ENCODE measurements around the gene ADAM22.

The ADAM22 gene

DNA sequence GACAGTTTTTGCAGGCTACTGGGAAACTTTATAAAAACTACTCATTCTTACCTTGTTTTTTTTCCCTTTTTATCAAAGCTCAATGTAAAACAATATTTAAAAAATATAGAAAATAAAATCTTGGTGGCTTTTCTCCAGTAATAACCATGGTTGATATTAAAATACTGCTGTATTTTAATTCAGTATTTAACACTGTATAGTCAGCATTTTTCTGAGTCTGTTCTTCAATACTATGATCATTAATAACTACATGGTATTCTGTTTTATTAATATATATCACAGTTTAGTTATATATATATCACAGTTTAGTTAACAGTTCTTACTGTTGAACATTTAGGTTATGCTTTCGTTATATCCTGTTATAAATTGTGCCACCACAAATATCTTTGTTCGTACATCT lies 207.4 kb downstream of the ADAM22 start:
- Histone ChIP-seq H3K27me3 (no peaks in the 10 kb centered on the region), H3K9me3 (no peaks in the 10 kb centered on the region), H3K36me3 (no peaks in the 10 kb centered on the region), H3K27ac (no peak overlapping the region), H3K4me1 (ENCODE audit: control insufficient read depth in 1 of 2, insufficient read depth in 1 of 2, low read depth in 1 of 2, low read length in 1 of 2) (no peaks in the 10 kb centered on the region), H3K4me3 (ENCODE audit: low read depth in 1 of 2, low read length in 1 of 2) (no peak overlapping the region)
- TF ChIP-seq, protein P1, sequence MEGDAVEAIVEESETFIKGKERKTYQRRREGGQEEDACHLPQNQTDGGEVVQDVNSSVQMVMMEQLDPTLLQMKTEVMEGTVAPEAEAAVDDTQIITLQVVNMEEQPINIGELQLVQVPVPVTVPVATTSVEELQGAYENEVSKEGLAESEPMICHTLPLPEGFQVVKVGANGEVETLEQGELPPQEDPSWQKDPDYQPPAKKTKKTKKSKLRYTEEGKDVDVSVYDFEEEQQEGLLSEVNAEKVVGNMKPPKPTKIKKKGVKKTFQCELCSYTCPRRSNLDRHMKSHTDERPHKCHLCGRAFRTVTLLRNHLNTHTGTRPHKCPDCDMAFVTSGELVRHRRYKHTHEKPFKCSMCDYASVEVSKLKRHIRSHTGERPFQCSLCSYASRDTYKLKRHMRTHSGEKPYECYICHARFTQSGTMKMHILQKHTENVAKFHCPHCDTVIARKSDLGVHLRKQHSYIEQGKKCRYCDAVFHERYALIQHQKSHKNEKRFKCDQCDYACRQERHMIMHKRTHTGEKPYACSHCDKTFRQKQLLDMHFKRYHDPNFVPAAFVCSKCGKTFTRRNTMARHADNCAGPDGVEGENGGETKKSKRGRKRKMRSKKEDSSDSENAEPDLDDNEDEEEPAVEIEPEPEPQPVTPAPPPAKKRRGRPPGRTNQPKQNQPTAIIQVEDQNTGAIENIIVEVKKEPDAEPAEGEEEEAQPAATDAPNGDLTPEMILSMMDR (IDR thresholded peaks at IDR 0.05), result no peak

DNA sequence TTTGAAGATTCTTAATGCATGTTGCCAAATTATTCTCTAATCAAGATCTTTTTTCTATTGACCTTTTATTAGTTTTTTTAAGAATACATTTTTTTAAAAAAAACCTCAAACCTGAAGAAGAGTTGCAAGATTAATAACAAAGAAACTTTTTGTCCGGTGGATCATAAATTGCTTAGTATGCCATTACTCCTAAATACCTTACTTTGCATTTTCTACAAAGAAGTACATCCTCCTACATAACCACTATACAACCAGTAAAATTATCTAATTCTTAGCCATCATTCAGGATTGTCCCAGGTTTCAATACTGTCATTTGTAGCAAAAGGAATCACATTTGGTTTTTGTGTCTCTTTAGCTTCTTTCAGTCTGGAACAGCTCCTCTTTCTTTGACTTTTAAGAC lies 207.9 kb downstream of the ADAM22 start:
- Histone ChIP-seq H3K9me3 (no peaks in the 10 kb centered on the region), H3K36me3 (no peaks in the 10 kb centered on the region), H3K27ac (no peak overlapping the region), H3K27me3 (no peaks in the 10 kb centered on the region), H3K4me1 (ENCODE audit: control insufficient read depth in 1 of 2, insufficient read depth in 1 of 2, low read depth in 1 of 2, low read length in 1 of 2) (no peaks in the 10 kb centered on the region), H3K4me3 (ENCODE audit: low read depth in 1 of 2, low read length in 1 of 2) (no peak overlapping the region)
- TF ChIP-seq, protein P1 (IDR thresholded peaks at IDR 0.05), result no peak

DNA sequence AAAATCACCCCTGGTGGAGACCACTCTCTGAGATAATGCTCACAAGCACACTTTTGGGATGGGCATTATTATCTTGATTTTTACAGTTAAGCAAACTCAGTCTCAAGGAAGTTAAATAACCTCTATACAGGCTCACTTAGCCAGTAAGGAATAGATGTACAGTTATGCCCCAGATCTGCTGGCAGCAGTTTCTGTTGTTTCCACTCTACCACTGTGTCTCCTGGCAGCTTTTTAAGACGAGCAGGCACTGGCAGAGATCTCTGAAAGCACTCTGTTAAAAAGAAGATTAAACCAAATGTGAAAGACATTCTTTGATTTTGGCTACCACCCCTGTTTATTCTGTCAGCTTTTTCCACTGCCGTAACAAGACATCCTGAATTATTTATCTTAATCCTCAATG lies 212.6 kb downstream of the ADAM22 start:
- TF ChIP-seq, protein P1 (IDR thresholded peaks at IDR 0.05), result no peak
- no peak overlapping the region for H3K27ac ChIP-seq
- H3K36me3 ChIP-seq, result no peaks in the 10 kb centered on the region
- H3K27me3 ChIP-seq, result no peaks in the 10 kb centered on the region
- no peaks in the 10 kb centered on the region for H3K4me1 ChIP-seq (ENCODE audit: control insufficient read depth in 1 of 2, insufficient read depth in 1 of 2, low read depth in 1 of 2, low read length in 1 of 2)
- no peaks in the 10 kb centered on the region for H3K9me3 ChIP-seq
- H3K4me3 ChIP-seq (ENCODE audit: low read depth in 1 of 2, low read length in 1 of 2), result no peak overlapping the region

DNA sequence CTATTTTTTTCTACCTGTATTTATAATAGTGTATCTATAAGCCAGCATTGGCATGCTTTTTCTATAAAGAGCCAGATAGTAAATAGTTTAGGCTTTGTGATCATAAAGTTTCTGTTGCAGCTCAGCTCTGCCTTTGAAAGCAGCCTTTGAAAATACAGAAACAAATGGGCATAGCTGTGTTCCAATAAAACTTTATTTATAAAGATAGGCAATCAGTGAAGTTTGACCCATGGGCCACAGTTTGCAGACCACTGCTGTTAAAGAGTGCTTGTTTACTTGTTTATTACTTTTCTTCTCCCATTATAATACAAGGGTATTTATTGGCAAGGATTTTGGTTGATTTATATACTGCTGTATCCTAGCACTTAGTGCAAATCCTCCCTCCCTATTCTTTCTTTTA lies 213.3 kb downstream of the ADAM22 start:
- Histone ChIP-seq H3K4me3 (ENCODE audit: low read depth in 1 of 2, low read length in 1 of 2) (no peak overlapping the region), H3K27ac (no peak overlapping the region), H3K4me1 (ENCODE audit: control insufficient read depth in 1 of 2, insufficient read depth in 1 of 2, low read depth in 1 of 2, low read length in 1 of 2) (no peaks in the 10 kb centered on the region), H3K9me3 (no peaks in the 10 kb centered on the region), H3K27me3 (no peaks in the 10 kb centered on the region), H3K36me3 (no peaks in the 10 kb centered on the region)
- TF ChIP-seq, protein P1 (IDR thresholded peaks at IDR 0.05), result no peak

DNA sequence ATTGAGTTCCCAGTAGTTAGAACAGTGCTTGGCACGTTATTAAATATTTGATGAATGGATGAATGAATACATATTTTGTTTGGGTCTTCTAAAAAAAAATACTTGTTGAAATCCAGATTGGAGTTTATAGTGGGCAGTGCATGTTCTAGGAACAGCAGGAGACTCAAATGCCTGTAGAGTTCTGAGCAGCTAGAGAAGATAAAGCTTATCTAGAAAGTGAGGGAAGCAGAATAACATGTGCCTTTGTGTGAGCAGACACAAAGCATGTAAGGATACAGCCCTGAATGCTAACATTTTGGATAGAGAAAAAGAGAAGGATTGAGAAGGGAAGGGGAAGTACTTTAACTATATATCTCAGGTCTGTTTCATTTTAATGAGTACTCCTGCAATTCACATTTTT lies 213.9 kb downstream of the ADAM22 start:
- no peak overlapping the region for H3K27ac ChIP-seq
- H3K9me3 ChIP-seq, result no peaks in the 10 kb centered on the region
- no peaks in the 10 kb centered on the region for H3K36me3 ChIP-seq
- no peak overlapping the region for H3K4me3 ChIP-seq (ENCODE audit: low read depth in 1 of 2, low read length in 1 of 2)
- no peaks in the 10 kb centered on the region for H3K27me3 ChIP-seq
- TF ChIP-seq, protein P1 (IDR thresholded peaks at IDR 0.05), result no peak
- no peaks in the 10 kb centered on the region for H3K4me1 ChIP-seq (ENCODE audit: control insufficient read depth in 1 of 2, insufficient read depth in 1 of 2, low read depth in 1 of 2, low read length in 1 of 2)

DNA sequence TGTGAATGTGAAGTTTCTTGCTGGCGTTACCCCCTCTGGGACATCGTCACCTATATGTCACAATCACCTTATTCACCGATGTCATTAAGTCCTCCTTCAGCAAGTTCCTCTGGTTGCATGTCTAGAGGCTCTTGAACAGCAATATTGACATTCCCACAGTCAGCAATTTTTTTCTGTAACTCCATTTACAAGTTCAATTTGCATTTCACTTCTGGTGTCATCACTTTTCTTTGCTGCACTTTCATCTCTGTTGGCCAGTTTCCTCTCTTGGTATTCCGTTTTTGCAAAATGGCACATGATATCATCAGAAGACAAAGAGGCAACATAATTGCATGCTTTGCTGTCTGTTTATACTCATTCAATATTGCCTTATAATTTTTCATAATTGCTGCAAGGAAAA lies 216.0 kb downstream of the ADAM22 start:
- H3K36me3 ChIP-seq, result no peaks in the 10 kb centered on the region
- H3K4me3 ChIP-seq (ENCODE audit: low read depth in 1 of 2, low read length in 1 of 2), result no peak overlapping the region
- no peaks in the 10 kb centered on the region for H3K27me3 ChIP-seq
- TF ChIP-seq, protein P1 (IDR thresholded peaks at IDR 0.05), result no peak
- no peaks in the 10 kb centered on the region for H3K9me3 ChIP-seq
- no peak overlapping the region for H3K27ac ChIP-seq
- H3K4me1 ChIP-seq (ENCODE audit: control insufficient read depth in 1 of 2, insufficient read depth in 1 of 2, low read depth in 1 of 2, low read length in 1 of 2), result no peaks in the 10 kb centered on the region

Measured in neutrophil (primary cell).